ENCODE results near the gene SPATA2L.

The SPATA2L gene

DNA sequence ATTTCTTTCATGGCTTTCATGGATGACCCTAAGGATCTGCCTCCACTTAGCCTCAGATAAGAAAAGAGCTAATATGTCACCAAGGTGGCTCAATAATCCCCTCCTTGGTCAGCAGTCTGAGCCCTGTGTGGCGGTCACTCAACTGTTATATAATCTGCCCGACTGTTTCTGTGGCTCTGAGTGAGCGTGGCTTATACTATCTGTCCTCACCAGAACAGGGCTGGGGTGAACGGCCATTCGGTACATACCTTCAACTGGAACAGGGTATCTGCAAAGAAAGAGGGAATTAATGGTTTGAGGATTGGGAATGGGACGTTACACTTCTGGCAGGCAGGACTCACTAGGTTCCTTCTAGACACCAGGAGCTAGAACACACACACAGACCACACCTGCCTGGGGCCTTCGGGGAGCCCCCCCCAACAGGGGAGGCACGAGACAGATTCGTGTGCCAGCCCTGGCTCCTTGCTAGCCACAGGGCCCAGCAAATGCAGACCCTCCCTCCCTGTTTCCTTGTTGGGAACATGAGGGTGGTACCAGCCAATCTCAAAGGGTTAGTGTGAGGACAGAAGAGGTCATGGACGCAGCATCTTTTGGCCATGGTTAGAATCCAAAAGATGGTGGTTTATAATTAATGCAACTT is 47.7 kb downstream of the SPATA2L start:
- DNase-seq: no peak

DNA sequence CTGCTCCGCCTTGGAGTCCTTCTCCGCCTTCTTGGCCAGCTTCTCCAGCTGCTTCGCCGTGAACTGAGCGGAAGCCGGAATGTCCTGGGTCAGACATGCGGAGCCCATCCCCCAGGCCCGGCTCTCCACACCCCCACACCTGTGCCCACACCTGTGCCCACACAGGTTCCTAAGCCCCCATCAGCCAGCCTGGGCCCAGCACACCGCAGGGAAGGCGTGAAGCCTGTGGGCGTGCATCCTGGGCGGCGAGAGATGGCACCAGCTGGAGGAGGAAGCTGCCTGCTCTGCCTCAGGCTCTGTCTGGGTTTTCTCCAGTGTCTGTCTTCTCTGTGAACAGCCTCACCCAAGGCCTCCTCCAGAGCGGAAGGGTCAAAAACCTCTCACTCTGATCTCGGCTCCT is 49.9 kb downstream of the SPATA2L start:
- no peak for DNase-seq

- no peak for DNase-seq
Observed at GRCh38 chr16:89646906-89647305, 54.6 kb downstream of the SPATA2L start.
